Measurements from ENCODE around the gene ANKRD2.
A peak's percentile ranks its signal among the peaks of the same experiment; 100 is the strongest.
"Not testable (repeated sequence)": the region's sequence is repeated elsewhere in the genome, so short reads cannot be mapped to it uniquely, and the experiment has no call there.

Gene ANKRD2

DNA sequence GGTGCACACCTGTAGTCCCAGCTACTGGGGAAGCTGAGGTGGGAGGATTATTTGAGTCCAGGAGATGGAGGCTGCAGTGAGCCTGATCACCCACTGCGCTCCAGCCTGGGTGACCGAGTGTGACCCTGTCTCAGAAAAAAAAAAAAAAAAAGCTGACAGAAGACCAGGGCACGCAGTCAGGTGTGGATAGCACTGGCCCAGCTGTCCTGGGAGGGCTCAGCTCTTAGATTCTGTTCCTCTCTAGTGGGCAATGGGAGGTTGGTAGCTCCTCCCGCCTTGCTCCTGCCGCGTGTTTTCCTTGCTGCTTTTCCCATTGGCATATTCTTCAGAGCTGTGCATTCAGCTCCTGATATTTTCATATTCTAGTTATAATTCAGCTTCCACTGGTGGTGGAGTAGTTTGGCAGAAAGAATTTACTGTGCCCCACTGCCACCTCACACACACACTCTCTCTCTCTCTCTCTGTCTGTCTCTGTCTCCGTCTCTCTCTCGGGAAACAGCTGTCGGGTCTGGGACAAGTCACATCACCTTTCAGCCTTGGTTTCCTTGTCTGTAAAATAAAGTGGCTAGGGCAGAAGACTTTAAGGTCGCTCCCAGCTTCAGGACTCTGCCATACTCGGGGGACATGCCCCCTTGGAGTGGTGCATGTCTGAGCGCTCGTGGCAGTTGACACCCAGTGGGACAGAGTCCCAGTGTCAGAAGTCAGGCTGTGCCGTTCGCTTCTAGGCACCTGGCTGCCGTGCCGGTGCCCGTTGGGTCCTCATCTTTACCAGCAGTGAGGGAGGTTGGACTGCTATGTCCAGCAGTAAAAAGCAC lies 25.9 kb upstream of the ANKRD2 start:
- DNase-seq, result no peak

DNA sequence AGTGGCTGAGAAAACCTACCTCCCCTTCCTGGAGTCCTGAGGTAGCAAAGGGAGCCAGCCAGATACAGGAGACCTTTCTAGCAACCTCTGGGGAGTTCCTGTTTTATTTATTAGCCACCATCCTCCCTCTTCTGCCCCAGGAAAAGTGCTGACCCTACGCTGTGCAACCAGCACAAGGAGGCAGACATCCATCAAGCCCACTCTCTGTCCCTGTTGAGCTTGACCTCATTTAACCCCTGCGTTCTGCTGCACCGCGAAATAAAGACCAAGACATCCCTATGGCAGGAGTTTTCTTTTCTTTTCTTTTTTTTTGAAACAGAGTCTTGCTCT lies 25.3 kb upstream of the ANKRD2 start:
- DNase-seq, result no peak

DNA sequence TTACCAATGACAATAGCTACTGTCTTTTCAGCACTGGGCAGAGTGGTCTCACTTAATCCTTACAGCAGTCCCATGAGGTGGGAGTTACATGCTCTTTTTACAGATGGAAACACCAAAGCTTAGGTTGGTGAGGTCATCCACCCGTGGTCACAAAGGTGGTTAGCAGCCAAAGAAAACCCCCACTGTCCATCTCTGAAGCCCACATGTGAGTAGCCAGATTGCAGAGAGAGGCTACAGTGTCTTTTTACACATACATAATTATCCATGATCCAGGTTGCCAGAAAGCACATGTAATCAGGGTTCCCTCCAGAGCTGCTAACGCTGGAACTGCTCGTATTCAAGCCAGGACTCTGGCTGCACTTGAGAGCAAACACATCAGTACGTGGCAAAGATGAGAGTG lies 24.6 kb upstream of the ANKRD2 start:
- DNase-seq, result no peak

DNA sequence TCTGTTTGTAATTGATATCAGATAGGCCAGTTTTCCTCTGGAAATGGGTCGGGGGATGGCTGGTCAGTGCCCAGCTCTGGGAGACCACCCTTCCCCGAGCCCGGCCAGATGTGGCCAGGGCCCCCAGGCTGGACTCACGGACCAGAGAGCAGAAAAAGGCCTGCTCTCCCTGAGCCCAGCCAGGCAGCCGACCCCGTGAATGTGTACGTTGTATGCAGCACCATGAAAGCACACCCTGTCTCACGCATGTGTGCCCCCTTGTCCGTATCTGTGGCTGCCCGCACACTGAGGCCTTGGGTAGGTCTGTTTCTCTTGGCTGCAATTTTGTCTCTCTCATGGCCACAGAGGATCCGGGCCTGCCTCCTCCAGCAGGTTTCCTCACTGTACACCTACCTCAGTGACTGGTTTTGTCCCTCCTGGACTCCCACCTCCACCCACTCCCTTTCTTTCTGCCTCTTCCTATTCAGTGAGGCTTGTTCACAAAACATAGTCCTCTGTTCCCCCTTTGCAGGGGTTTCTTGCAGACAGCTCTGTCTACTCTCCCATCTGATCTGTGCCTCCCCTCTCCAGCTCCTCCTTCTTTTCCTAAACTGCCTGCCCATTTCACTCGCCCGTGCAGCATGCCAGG lies 23.6 kb upstream of the ANKRD2 start:
- DNase-seq, result no peak

DNA sequence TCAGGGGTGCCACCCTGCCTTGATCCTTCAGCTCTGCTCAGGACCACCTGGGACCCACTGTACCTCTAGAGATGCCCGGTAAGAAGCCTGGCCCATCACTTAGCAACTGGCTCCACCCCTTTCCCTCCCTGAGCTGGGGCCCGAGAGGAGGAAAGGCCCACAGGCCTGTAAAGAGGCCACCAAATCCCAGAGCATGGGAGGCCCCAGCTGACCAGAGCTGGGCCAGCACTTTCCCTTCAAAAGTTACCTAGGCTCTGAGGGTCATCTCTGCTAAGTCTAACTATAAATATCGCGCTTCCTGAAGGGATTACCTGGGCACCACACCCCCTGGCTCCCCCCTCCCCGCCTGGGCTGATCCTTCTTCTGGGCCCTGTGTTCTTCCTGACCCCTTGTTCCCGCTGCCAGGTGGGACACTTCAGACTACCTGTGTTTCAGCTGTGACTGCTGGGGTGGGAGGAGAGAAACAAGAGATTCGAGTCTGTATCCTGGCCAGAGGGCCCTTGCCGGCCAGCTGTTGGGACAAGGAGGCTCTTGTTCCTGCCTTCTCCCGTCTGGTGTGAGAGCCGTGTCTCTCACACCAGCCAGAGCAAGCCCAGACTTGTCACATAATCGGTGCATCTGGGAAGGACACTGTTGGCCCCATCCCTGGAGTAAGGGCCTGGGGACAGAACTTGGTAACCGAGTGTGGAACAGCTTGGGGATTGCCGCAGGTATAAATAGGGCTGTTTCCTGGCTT lies 22.8 kb upstream of the ANKRD2 start:
- DNase-seq, result no peak

DNA sequence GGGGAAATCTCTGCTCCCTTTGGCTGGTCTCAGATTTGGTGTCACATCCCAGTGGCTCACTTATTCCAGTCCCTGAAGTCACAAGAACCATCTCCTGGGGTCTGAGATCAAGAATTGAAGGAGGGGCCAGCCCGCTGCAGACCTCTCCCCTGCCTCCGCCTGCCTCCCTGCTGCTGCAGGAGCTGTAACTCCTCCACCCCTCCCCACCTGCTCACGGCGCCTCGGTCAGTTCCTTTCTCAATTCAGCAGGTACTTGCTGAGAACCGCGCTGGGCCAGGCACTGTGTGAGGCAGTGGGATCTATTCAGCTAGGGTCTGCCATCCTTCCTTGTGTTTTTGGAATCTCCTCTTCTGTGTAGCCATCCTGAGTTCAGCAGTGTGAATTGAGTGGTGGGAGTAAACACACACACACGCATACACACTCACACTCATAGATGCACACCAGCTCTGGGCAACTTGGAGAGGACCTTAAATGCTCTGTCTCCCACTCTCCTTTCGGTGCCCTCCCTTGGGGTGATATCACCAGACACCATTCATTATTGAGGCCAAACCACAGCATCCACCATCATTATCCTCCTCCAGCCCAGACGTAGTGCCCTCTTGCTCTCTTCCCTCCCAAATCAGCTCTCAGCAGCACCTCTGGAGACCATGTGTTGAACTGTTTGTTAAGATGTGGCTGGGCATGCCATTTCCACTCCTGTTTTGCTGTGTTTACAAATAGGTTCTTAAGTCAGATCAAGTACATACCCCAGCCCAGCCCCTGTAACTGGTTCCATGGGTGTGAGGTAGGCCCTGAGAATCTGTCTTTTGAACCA lies 22.0 kb upstream of the ANKRD2 start:
- DNase-seq, result no peak

DNA sequence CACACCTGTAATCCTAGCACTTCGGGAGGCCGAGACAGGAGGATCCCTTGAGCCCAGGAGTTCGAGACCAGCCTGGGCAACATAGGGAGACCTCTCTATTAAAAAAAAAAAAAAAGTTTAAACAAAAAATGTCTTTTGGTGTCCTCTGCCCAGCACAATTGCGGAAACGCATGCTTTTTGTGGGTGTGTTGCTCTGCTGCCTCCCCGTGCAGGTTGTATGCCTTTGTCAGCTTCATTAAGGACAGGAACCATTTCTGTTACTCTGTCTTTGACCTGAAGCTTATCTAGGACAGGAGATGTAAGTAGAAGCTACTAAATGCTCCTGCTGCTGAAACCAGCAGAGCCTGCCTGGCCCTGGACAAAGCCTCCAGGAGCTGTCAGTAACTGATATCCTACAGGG lies 21.3 kb upstream of the ANKRD2 start:
- DNase-seq, result no peak

DNA sequence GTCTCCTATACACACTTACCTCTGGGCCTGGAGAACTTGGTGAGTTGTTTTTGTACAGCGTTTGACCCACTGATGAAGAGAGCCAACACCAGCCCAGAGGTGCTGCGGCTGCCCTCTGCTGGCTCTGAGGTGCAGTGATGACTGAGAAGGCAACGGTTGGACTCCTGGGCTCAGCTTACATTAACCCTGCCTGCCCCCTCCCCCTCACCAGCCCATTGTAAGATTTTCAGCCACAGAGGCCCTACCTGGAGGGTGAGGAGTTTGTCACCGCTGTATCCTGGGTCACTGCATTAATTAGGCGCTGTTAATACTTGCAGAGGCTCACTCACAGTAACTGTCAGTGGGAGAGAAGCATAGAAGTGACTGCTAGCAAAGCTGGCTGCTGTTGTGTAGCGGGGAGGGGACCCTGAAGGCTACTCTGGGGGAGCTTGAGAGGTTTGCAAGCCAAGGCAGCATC lies 19.0 kb upstream of the ANKRD2 start:
- DNase-seq, result peak; percentile 60

DNA sequence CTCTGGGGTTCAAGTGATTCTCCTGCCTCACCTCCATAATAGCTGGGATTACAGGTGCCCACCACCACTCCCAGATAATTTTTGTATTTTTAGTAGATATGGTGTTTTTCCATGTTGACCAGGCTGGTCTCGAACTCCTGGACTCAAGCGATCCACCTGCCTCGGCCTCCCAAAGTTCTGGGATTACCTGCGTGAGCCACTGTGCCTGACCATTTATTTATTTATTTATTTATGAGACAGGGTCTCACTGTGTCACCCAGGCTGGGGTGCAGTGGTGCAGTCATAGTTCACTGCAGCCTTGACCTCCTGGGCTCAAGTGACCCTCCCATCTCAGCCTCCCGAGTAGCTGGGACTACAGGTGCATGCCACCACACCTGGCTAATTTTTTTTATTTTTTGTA lies 18.2 kb upstream of the ANKRD2 start:
- DNase-seq, result not testable (repeated sequence)

DNA sequence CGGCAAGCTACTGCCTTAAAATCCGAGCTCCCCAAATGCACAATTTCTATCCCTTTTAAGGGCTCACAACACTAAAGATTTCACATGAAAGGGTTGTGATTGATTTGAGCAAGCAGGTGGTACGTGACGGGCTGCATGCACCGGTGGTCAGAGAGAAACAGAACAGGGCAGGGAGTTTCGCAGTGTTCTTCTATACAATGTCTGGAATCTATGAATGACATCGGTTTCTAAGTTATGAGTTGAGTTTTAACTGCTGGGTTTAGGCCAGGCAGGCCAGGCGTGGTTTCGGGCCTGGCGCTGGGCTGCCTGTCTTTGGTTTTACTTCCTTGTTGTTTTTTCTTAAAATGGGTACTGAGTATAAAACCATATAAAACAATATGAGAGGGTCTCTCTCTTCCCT lies 17.0 kb upstream of the ANKRD2 start:
- not testable (repeated sequence) for DNase-seq

DNA sequence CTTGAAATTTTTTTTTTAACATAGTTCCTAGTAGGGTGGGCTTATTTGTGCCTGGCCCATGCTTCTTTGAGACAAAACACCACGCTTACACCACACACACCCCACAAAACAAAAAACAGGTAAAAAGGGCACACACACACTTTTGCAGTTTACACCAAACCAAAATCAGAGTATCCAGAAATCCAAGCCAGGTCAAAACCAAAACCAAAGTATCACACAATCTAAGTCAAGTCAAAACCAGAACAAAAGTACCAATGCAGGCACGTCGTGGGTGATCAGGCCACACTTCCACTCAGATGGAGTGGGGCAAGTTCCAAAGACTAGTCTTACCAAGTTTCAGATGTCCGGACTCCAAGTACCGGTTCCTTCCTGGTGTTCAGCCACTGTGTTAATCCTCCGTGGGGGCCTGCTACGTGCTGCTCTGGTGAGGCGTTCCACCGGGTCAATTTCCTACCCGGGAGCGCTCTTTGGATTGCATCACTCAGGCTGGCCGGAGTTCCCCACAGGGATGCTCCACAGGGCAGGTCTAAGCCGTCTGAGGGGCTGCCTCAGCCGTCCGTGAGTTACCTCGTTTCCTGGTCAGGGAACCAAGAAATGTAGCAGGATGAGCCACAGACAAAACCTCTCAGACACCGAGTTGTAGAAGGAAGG lies 11.7 kb upstream of the ANKRD2 start:
- not testable (repeated sequence) for DNase-seq

DNA sequence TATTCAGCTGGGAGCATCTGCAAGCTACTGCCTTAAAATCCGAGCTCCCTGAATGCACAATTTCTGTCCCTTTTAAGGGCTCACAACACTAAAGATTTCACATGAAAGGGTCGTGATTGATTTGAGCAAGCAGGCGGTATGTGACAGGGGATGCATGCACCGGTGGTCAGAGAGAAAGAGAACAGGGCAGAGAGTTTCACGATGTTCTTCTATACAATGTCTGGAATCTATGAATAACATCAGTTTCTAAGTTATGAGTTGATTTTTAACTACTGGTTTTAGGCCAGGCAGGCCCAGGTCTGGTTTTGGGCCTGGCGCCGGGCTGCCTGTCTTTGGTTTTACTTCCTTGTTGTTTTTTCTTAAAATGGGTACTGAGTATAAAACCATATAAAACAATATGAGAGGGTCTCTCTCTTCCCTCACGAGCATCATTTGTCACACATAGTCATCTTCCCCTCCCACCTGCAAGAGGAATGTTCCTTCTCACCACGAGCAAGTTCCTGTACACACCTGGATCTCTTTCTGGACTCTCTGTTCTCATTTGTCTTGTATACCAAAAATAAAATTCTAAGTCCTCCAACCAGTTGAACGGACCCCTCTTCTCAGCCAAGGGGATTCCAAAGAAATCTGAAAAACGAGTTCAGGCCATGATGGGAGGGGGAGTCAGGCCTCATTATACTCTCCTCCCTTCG lies 11.0 kb upstream of the ANKRD2 start:
- DNase-seq, result not testable (repeated sequence)

DNA sequence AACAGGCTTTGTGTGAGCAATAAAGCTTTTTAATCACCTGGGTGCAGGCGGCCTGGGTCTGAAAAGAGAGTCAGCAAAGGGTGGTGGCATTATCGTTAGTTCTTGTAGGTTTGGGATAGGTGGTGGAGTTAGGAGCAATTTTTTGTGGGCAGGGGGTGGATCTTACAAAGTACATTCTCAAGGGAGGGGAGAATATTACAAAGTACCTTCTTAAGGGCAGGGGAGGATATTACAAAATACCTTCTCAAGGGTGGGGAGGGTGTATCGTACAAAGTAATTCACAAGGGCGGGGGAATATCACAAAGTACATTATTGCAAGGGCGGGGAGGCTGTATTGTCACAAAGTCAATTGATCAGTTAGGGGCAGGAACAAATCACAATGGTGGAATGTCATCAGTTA lies 10.2 kb upstream of the ANKRD2 start:
- DNase-seq, result not testable (repeated sequence)

DNA sequence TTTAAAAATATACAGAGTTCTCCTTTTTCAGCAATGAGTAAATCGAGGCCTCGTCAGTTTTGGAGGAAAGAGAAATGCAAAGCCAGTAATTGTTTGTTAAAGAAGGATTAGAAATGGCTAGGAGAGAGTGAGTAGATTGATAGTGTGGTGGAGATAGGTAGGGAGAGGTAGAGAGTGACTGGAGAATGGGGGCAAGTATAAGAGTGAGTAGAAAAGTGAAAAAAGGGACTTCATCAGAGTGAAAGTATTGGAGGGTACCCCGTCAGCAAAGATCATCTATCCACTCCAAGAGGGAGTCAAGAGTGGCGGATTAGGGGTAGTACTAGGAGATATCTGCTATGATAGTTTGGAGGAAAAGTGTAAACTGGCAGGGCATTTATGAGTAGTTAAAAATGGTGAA lies 9.2 kb upstream of the ANKRD2 start:
- no peak for DNase-seq

DNA sequence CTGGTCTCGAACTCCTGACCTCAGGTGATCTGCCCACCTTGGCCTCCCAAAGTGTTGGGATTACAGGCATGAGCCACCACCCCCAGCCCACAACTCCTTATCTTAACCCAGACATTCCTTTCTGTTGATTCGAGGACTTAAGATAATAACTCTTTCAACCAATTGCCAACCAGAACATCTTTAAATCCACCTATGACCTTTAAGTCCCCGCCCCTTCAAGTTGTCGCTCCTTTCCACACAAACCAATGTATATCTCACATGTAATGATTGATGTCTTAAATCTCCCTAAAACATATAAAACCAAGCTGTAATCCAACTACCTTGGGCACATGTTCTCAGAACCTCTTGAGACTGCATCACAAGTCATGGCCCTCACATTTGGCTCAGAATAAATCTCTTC lies 7.8 kb upstream of the ANKRD2 start:
- DNase-seq, result no peak

DNA sequence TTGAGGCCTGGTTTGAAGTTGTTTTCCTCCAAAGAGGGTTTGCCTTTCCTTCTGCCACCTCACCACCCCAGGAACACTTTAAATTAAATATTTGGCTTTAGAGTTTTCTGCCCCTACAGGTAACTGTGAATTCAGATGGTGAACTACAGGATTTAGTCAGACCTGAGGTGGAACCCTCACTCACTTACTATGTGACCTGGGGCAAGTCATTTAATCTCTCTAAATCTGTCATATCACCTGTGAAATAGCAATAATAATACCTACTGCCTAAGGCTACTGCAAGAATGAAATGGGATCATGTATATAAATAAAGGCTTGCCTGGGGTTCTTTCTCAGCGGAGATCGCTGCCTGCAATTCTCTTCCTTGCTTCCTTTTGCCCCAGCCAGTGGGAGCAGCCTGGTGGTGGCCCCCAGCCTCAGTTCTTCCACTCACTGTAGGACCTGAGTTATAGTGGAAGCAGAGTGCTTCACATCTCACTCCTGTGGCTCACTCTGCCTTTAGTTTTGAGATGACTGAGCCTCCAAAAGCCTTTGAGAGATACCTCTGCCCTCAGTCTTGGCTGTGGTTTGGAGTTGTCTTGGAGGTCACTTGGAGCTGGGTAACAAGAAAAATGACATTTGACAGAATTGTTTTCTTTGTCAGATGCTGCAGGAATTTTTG lies 6.1 kb upstream of the ANKRD2 start:
- no peak for DNase-seq

DNA sequence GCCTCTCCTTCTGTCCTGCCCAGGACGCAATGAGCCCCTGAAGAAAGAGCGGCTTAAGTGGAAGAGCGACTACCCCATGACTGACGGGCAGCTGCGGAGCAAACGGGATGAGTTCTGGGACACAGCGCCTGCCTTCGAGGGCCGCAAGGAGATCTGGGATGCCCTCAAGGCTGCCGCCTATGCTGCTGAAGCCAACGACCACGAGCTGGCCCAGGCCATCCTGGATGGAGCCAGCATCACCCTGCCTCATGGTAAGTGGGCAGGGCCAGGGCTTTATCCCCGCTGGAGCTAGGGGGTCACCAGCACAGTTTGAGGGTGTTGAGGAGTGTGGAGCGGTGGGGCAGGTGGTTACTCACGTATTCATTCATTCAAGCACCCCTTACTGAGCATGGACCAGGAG lies 4.7 kb upstream of the ANKRD2 start:
- no peak for DNase-seq

DNA sequence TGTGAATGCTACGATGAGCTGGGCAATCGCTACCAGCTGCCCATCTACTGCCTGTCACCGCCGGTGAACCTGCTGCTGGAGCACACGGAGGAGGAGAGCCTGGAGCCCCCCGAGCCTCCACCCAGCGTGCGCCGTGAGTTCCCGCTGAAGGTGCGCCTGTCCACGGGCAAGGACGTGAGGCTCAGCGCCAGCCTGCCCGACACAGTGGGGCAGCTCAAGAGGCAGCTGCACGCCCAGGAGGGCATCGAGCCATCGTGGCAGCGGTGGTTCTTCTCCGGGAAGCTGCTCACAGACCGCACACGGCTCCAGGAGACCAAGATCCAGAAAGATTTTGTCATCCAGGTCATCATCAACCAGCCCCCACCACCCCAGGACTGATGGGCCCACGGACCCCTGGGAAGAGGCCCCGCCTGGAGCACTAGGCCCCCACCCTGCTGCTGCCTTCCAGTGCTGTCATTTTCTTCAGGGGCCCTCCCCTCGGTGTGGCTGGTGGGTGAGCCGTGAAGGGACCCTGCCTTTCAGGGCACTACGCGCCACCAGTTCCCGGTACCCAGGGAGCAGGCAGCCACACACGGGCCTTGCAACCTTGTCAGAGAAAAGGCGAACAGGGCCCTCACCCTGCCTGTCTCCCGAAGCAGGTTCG lies 2.3 kb upstream of the ANKRD2 start:
- no peak for DNase-seq

DNA sequence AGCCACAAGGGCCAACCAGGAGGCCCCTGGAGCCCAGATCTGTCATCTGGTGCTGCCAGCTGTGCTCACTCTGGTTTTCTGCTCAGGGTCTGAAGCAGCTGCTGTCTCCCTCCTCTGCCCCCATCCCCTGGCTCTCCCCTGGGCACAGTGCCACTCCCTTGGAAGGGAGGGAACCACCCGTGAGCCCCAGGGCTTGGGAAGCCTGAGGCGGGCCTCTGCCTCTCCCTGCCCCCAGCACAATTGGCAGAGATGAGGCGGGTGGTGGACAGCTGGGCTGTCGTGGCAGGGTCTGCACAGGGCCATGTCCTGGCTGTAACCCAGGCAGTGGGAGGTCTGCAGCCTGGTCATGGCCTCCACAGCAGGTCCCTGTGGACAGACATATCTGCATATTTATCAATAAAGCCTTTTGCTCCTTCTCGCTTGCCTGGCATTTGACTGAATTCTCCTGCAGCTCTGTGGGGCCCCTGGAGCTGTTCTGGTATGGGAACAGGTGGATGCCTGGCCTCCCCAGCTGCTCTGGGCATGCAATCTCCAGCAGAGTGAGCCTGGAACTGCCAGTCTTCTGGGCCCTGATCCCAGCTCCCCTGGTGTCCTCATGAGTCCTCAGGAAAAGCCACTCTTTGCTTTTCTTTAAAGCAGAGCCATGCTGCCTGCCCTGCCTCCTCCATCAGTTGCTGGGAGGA lies 1.6 kb upstream of the ANKRD2 start:
- no peak for DNase-seq

DNA sequence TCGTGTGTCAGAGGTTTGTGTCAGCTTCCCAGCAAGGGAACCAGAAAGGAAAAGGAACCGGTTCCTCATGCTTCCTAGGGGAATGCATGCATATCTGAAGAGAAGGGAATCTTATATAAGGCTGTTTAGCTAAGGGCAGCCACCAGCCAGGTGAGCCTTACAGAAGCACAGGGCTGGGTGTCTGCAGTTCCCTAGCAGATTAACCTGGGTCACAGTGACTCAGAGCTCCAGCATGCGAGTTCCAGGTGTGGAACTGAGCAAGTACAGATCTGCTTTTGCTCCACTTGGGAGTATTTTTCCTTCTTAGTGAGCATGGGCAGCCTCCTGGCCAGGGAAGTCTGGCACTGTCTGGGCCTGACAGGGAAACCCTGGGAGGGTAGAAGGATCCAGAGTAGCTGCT lies 957 bp upstream of the ANKRD2 start:
- DNase-seq, result no peak

Measured in CD4-positive, alpha-beta T cell treated with Interleukin-4 for 1 hour (primary cell).